Type B pancreatic cell (in vitro differentiated cells): ENCODE data around the gene KRR1. TPM values are rescaled to one million over a fixed set of nuclear protein-coding genes. Genes with fewer than 3 reads are reported as not detected.
"Not testable (repeated sequence)": the region's sequence is repeated elsewhere in the genome, so short reads cannot be mapped to it uniquely, and the experiment has no call there.

ENCODE experiments used
- DNase-seq: peaks from one replicate; pipeline ENCODE4 v3.0.0; 2021; ENCODE audit warnings: mixed read lengths; ENCODE audit not compliant: unreplicated experiment; ENCODE audit errors: extremely low spot score
- H3K27ac Mint-ChIP-seq: 2 replicates; pipeline ENCODE4 v1.8.0; 2021; ENCODE audit warnings: mild to moderate bottlenecking, mixed read lengths
- H3K27me3 Mint-ChIP-seq: 2 replicates; pipeline ENCODE4 v1.8.0; 2021; ENCODE audit warnings: mixed read lengths
- H3K36me3 Mint-ChIP-seq: 2 replicates; pipeline ENCODE4 v1.8.0; 2021; ENCODE audit warnings: mixed read lengths
- H3K4me1 Mint-ChIP-seq: one replicate; pipeline ENCODE4 v1.8.0; 2021; ENCODE audit warnings: mixed read lengths; ENCODE audit not compliant: unreplicated experiment
- H3K4me3 Mint-ChIP-seq: 2 replicates; pipeline ENCODE4 v1.8.0; 2021; ENCODE audit warnings: mild to moderate bottlenecking, mixed read lengths
- H3K9me3 Mint-ChIP-seq: 2 replicates; pipeline ENCODE4 v1.8.0; 2021; ENCODE audit warnings: mixed read lengths
- CTCF ChIP-seq: fragments of 200-600 bp; sonication (generic); conservative IDR thresholded peaks from 2 replicates; pipeline ENCODE4 v1.5.0; 2021; ENCODE audit warnings: antibody characterized with exemption, mild to moderate bottlenecking
- total RNA-seq: library from RNA; stranded (reverse); gene quantifications from 2 replicates; pipeline ENCODE4 v1.2.1, GENCODE V29; 2021; ENCODE audit warnings: low replicate concordance

KRR1 gene
- total RNA-seq, 1 donor from 2014 or later: 66.9 TPM

DNA sequence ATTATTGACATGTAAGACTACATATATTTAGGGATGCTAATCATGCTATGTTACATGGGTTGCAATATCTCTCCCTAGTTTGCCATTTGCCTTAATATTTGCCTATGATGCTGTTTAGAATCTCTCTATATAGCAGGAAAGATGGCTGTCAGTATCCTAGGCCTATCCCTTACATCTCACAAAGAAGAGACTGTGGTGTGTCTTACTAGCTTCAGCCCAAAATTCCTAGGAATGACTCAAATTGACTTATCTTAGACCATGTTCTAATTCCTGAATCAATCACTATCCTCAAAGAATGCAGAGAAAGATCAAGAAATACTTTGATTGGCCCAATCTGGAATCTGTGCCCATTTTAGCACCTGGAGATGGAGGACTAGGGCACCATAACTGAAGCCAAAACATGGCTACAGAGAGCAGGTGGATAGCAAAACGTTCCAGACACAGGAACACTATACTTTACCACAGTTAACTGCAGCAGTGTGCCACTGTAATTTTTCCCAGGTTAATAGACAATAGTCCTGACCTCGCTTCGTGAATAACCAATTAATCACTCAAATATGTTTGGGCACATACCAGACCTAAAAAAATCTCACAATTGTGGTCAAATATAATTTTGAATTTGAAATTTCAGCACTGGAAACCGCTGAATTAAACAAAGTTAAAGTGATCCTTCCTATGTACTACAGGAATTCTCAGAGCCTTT lies 63.6 kb downstream of the KRR1 start:
- Mint-ChIP-seq H3K4me1 (peaks cover 4% of the 10 kb centered on the region), H3K4me3 (no peak overlapping the region), H3K27me3 (no peaks in the 10 kb centered on the region), H3K36me3 (no peaks in the 10 kb centered on the region), H3K9me3 (no peaks in the 10 kb centered on the region), H3K27ac (no peak overlapping the region)
- DNase-seq: no peak
- TF ChIP-seq CTCF: no peak

DNA sequence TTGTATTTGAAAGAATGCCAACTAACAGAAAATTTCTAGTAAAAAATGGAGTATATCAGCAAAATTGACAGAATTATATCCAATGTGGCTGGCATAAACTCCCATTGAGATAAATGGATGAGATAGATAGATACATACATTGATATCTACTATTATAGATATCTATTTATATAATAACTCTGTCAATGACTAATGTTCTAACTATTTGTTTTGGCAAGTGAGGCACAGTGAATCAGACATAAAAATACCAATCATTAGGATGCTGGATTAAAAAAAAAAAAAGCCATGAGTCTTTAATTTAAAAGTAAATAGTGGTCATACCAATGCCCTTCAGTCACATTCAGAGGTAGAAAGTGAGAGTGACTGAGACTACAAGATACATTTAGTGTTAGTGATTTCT lies 64.6 kb downstream of the KRR1 start:
- no peak for DNase-seq
- no peak for TF ChIP-seq CTCF
- Mint-ChIP-seq H3K36me3 (no peaks in the 10 kb centered on the region), H3K4me3 (no peak overlapping the region), H3K4me1 (peaks cover 4% of the 10 kb centered on the region), H3K27ac (no peak overlapping the region), H3K27me3 (no peaks in the 10 kb centered on the region), H3K9me3 (no peaks in the 10 kb centered on the region)

DNA sequence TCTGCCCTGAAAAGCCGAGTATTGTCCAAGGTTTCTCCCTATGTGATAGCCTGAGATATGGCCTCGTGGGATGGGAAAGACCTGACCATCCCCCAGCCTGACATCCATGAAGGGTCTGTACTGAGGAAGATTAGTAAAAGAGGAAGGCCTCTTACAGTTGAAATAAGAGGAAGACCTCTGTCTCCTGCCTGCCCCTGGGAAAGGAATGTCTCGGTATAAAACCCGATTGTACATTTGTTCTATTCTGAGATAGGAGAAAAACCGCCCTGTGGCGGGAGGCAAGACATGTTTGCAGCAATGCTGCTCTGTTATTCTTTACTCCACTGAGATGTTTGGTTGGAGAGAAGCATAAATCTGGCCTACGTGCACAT lies 66.3 kb downstream of the KRR1 start:
- H3K4me3 Mint-ChIP-seq, H3K27ac Mint-ChIP-seq, H3K4me1 Mint-ChIP-seq, H3K36me3 Mint-ChIP-seq, H3K27me3 Mint-ChIP-seq, DNase-seq, H3K9me3 Mint-ChIP-seq: not testable (repeated sequence)

DNA sequence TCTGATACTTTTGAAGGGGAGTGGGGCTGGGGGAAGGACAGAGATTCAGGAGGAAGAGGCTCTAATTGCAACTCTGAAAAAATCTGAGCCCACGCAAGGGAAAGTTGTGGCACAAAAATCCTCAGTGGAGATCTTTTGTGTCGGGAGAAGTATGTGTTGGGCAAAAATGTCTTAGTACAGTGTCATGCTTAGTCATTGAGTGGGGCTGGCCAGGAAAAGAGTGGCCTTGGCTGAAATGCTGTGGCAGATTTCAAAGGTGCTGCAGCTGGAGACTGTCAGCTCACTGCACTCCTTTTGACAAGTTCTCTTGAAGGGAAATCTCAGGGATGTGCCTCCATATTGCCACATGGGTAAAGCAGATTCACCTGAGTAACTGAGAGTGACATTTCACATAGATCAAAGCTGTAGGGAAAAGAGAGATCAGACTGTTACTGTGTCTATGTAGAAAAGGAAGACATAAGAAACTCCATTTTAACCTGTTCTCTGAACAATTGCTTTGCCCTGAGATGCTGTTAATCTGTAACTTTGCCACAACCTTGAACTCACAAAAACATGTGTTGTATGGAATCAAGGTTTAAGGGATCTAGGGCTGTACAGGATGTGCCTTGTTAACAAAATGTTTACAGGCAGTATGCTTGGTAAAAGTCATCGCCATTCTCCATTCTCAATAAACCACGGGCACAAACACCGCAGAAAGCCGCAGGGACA lies 66.8 kb downstream of the KRR1 start:
- Mint-ChIP-seq H3K4me3 (no peak overlapping the region), H3K9me3 (no peaks in the 10 kb centered on the region), H3K4me1 (peaks cover 4% of the 10 kb centered on the region), H3K27ac (no peak overlapping the region), H3K27me3 (no peaks in the 10 kb centered on the region), H3K36me3 (no peaks in the 10 kb centered on the region)
- DNase-seq: no peak
- TF ChIP-seq CTCF: no peak

DNA sequence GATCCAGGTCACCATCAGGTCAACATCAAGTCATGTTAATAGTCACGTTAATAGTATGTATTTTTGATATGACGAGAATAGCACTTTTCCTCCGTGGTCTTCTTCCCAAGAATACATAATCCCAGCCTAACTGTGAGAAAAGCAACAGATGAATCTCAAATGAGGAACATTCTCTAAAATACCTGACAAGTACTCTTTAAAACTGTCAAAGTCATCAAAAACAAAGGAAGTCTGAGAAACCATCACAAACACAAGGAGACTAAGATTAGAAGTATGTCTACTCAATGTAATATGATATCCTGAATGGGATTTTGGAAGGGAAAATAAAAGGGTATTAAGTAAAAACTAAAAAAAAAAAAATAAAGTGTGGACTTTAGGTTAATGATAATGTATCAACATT lies 67.7 kb downstream of the KRR1 start:
- Mint-ChIP-seq H3K27ac (no peak overlapping the region), H3K27me3 (no peaks in the 10 kb centered on the region), H3K36me3 (no peaks in the 10 kb centered on the region), H3K4me3 (no peak overlapping the region), H3K4me1 (peaks cover 4% of the 10 kb centered on the region), H3K9me3 (no peaks in the 10 kb centered on the region)
- no peak for TF ChIP-seq CTCF
- no peak for DNase-seq

GRCh38 chr12:75442454-75442853 lies 69.0 kb downstream of the KRR1 start:
- not testable (repeated sequence) for H3K27me3 Mint-ChIP-seq, H3K36me3 Mint-ChIP-seq, DNase-seq, H3K4me1 Mint-ChIP-seq, H3K9me3 Mint-ChIP-seq, H3K27ac Mint-ChIP-seq, H3K4me3 Mint-ChIP-seq

DNA sequence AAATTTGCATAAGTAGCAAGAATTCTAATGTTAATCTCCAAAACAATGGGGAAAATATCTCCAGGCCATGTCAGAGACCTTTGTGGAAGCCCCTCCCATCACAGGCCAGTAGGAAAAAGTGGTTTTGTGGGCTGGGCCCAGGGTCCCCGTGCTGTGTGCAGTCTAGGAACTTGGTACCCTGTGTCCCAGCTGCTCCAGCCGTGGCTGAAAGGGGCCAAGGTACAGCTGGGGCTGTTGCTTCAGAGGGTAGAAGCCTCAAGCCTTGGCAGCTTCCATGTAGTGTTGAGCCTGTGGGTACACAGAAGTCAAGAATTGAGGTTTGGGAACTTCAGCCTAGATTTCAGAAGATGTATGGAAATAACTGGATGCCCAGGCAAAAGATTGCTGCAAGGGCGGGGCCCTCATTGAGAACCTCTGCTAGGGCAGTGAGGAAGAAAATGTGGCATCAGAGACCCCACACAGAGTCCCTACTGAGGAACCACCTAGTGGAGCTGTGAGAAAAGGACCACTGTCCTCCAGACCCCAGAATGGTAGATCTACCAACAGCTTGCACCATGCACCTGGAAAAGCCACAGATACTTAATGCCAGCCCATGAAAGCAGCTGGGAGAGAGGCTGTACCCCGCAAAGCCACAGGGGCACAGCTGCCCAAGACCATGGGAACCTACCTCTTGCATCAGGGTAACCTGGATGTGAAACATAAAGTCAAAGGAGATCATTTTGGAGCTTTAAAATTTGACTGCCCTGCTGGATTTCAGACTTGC lies 69.5 kb downstream of the KRR1 start:
- H3K9me3 Mint-ChIP-seq, H3K4me3 Mint-ChIP-seq, H3K27ac Mint-ChIP-seq, DNase-seq, H3K4me1 Mint-ChIP-seq, H3K27me3 Mint-ChIP-seq, H3K36me3 Mint-ChIP-seq: not testable (repeated sequence)
